ENCODE measurements around the gene PGAM1. TPM values are rescaled to one million over a fixed set of nuclear protein-coding genes. Genes with fewer than 3 reads are reported as not detected.
A peak's percentile ranks its signal among the peaks of the same experiment; 100 is the strongest.
"Not testable (repeated sequence)": the region's sequence is repeated elsewhere in the genome, so short reads cannot be mapped to it uniquely, and the experiment has no call there.

Gene PGAM1
- total RNA-seq, 3 donors from 2014 or later = 1,128 to 1,173 (median 1,167) TPM

DNA sequence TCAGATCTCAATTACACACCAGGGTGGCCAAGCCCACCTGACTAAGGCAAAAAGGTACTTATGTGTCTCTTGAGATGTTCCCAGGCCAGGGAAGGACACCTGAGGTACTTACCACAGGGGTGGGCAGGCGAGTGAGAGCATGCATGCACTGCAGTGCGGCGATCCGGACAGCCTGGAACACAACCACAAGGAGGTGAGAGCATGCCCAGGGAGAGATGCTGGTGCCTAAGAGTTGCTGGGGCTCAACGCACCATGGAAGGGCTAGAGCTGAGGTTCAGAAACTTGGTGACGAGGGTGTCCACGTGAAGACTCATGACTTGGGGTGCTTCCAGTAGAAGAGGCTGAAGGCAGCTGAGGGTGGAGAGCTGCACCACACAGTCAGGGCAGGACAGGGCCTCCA lies 33.1 kb downstream of the PGAM1 start:
- no peak for ATAC-seq
- Mint-ChIP-seq H3K9me3 (no peaks in the 10 kb centered on the region), H3K36me3 (ENCODE audit: insufficient read depth) (peaks cover 42% of the 10 kb centered on the region), H3K27me3 (ENCODE audit: low read depth) (no peaks in the 10 kb centered on the region), H3K4me1 (ENCODE audit: low read depth) (peaks cover 17% of the 10 kb centered on the region), H3K4me3 (no peak overlapping the region)
- no peak for DNase-seq

DNA sequence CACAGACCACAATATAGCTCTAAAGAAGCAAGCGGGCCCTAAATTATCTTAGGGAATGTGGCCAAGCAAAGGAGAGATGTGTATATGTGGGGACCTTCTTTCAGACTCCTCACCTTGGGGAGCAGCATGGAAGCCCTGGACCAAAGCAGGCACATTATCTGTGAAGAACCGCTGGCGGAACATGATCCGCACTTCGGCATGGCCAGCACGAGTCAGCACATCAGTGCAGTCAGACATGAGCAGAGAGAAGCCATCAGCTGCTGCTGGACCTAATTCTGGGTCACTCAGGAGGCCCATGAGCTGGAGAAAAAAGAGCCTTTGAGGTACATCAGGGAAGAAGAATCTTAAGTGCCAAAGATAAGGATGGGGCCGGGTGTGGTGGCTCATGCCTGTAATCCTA lies 33.9 kb downstream of the PGAM1 start:
- Mint-ChIP-seq H3K4me3 (no peak overlapping the region), H3K27me3 (ENCODE audit: low read depth) (no peaks in the 10 kb centered on the region), H3K9me3 (no peaks in the 10 kb centered on the region), H3K4me1 (ENCODE audit: low read depth) (peaks cover 9% of the 10 kb centered on the region), H3K36me3 (ENCODE audit: insufficient read depth) (peaks cover 40% of the 10 kb centered on the region)
- ATAC-seq (no peak), DNase-seq (no peak)

DNA sequence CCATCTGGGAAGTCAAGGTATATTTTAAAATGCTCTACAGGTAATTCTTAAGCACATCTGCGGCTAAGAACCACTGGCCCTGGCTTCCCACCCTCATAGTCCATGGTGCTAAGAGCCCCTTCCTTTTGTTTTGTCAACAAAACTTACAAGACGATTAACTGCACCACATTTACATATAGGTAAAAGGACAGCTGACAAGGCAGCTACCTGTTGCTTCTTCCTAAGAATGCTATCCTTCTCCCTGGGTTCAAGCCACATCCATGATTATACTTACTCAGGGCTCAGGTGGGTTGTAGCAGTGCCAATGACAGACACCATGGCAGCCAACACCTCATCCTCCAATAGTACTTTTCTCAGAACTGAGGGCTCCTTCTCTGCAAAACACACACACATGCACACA lies 36.3 kb downstream of the PGAM1 start:
- no peaks in the 10 kb centered on the region for H3K27me3 Mint-ChIP-seq (ENCODE audit: low read depth)
- no peak overlapping the region for H3K4me3 Mint-ChIP-seq
- H3K36me3 Mint-ChIP-seq (ENCODE audit: insufficient read depth) = peaks cover 41% of the 10 kb centered on the region
- DNase-seq (no peak), ATAC-seq (no peak)
- H3K9me3 Mint-ChIP-seq = no peaks in the 10 kb centered on the region
- H3K4me1 Mint-ChIP-seq (ENCODE audit: low read depth) = peaks cover 2% of the 10 kb centered on the region

DNA sequence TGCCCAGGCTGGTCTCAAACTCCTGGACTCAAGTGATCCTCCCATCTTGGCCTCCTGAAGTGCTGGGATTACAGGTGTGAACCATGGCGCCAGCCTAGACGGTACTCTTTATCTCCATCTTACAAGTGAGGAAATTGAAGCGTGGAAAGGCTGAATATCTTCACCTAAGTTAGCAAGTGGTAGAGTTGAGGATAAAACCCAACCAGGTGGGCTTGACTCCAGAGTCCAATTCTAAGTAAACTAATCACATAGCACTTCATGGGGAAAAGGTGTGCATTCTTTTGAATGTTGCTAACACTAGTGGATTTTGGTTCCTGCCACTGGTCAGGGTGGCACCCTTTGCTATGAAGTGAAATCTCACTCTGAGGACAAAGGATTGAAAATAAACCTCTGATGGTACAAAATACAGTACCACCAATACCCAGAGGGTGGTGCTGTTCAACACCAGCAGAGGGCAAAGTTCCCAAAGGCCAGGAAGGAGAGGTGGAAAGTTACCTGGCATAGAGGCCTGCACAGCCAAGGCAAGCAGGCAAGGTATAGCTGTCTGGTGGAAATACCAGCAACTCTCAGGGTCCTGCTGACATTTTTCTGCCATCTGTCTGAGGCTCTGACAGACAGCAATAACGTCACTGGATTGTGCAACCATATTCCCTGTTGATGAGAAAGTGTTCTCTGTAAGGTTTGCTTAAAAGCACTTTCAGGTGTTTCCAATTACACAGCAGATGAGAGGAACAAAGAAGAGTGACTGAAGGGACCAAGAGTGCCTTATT lies 37.6 kb downstream of the PGAM1 start:
- ATAC-seq (peak; percentile 55 to 69), DNase-seq (peak; percentile 21)
- Mint-ChIP-seq H3K27me3 (ENCODE audit: low read depth) (no peaks in the 10 kb centered on the region), H3K36me3 (ENCODE audit: insufficient read depth) (peaks cover 36% of the 10 kb centered on the region), H3K9me3 (no peaks in the 10 kb centered on the region), H3K4me1 (ENCODE audit: low read depth) (peaks cover 2% of the 10 kb centered on the region), H3K4me3 (no peak overlapping the region)

DNA sequence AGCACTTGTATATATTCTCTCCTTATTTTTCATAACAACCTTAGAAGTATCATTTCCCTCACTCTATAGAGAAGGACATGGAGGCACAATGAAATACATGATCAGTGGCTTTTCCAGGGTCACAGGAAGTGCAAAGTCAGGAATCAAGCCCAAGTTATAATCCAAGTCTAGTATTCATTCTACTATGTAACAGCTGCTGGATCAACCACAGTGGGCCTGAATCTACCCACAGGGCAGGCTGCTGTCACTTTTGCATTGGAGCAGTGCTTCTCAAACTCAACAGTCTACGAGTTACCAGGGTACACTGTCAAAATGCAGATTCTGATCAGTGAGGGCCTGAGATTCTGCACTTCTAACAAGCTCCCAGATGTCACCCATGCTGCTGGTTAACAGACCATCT lies 38.2 kb downstream of the PGAM1 start:
- H3K27me3 Mint-ChIP-seq (ENCODE audit: low read depth) = no peaks in the 10 kb centered on the region
- DNase-seq (no peak), ATAC-seq (no peak)
- H3K36me3 Mint-ChIP-seq (ENCODE audit: insufficient read depth) = peaks cover 33% of the 10 kb centered on the region
- H3K4me3 Mint-ChIP-seq = no peak overlapping the region
- H3K9me3 Mint-ChIP-seq = no peaks in the 10 kb centered on the region
- H3K4me1 Mint-ChIP-seq (ENCODE audit: low read depth) = peaks cover 2% of the 10 kb centered on the region

DNA sequence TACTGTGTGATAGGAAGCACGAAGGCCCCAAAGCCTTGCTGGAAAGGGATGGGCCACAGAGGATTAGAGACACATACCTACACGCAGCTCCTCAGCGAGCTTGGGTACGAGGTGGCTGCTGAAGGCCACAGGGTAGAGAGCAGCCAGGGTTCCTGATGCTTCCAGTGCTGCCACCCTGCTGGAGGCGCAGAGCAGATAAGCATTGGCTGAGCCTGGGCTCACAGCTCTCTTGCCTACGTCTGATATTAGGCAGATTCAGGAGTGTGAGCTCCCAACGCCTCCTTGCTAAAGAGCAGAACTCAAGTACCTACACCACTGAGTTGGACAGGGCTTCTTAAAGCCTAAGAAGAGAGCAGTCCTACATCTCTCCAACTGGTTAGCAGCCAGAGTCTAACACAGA lies 40.0 kb downstream of the PGAM1 start:
- H3K4me3 Mint-ChIP-seq = no peak overlapping the region
- no peaks in the 10 kb centered on the region for H3K27me3 Mint-ChIP-seq (ENCODE audit: low read depth)
- H3K36me3 Mint-ChIP-seq (ENCODE audit: insufficient read depth) = peaks cover 34% of the 10 kb centered on the region
- peaks cover 2% of the 10 kb centered on the region for H3K4me1 Mint-ChIP-seq (ENCODE audit: low read depth)
- ATAC-seq = no peak
- DNase-seq = no peak
- no peaks in the 10 kb centered on the region for H3K9me3 Mint-ChIP-seq

DNA sequence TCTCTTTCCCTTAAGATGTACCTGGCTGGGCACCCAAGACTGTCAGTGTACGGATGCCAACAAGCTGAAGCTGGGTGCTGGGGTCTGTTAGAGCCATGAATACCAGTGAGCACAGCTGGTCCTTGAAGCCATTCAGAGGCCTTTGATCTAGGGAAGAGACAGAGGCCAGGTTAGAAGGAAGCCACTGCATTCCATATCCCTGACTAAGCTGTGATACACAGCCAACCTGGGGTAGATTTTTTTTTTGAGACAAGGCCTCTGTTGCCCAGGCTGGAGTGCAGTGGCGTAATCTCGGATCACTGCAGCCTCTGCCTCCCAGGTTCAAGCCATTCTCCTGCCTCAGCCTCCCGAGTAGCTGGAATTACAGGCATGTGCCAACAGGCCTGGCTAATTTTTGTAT lies 40.8 kb downstream of the PGAM1 start:
- H3K4me1 Mint-ChIP-seq (ENCODE audit: low read depth) = peaks cover 2% of the 10 kb centered on the region
- no peak for ATAC-seq
- H3K36me3 Mint-ChIP-seq (ENCODE audit: insufficient read depth) = peaks cover 33% of the 10 kb centered on the region

DNA sequence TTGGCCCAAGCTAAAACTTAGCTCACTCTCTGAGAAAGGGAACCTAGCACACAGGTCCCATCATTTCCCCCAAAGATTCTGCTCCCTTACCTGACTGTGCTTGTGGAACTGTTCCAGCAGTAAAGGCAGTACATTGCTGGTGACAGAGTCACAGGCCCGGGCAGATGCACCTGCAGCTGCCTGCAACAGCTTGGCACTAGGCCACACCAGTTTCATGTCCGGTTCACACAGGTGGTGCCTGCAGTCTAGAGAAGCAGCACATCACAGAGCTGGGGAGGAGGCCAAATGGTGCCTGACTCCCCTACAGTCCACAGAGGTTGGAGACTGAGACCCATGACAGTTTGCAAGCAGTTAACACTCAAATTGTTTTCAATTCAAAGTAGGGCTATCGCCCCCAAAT lies 42.2 kb downstream of the PGAM1 start:
- peaks cover 2% of the 10 kb centered on the region for H3K4me1 Mint-ChIP-seq (ENCODE audit: low read depth)
- no peak for ATAC-seq
- H3K9me3 Mint-ChIP-seq = no peaks in the 10 kb centered on the region
- DNase-seq = no peak
- H3K27me3 Mint-ChIP-seq (ENCODE audit: low read depth) = no peaks in the 10 kb centered on the region
- H3K4me3 Mint-ChIP-seq = no peak overlapping the region
- H3K36me3 Mint-ChIP-seq (ENCODE audit: insufficient read depth) = peaks cover 30% of the 10 kb centered on the region

More for the DNA sequence above, 40.8 kb downstream of the PGAM1 start:
- Mint-ChIP-seq H3K27me3 (ENCODE audit: low read depth) (no peaks in the 10 kb centered on the region), H3K4me3 (no peak overlapping the region), H3K9me3 (no peaks in the 10 kb centered on the region)
- no peak for DNase-seq

DNA sequence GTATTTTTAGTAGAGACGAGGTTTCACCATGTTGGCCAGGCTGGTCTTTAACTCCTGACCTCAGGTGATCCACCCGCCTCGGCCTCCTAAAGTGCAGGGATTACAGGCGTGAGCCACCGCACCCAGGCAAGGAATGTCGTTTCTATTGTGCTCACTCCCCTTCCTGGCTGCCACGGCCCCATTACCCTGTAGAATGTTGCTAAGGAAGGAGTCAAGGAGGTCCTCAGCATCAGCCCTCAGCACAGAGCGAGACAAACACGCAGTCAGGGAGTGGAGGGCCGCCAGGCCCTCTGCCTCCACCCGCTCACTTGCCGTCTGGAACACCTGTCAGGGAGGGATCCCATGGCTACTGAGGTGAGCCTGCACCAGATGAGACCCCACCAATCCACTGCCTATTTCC lies 42.8 kb downstream of the PGAM1 start:
- not testable (repeated sequence) for H3K9me3 Mint-ChIP-seq; DNase-seq; H3K27me3 Mint-ChIP-seq (ENCODE audit: low read depth); ATAC-seq; H3K4me3 Mint-ChIP-seq; H3K4me1 Mint-ChIP-seq (ENCODE audit: low read depth)
- peaks cover 32% of the 10 kb centered on the region for H3K36me3 Mint-ChIP-seq (ENCODE audit: insufficient read depth)

DNA sequence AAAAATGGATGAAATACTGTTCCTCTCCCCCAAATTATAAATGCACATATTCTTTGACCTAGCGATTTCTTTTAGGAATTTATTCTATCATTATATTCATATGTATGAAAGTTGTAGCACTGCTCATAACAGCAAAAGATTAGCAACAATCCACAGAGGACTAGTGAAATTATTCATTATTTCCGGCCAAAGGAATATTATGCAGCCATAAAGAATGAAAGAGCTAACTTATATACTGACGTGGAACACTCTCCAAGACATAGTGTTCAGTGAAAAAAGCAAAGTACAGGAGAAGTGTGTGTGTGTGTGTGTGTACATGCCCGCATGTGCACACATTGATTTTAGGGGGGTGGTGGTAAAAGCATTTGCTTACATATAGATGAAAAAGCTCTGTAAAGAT lies 48.9 kb downstream of the PGAM1 start:
- Mint-ChIP-seq H3K27me3 (ENCODE audit: low read depth) (no peaks in the 10 kb centered on the region), H3K4me1 (ENCODE audit: low read depth) (no peaks in the 10 kb centered on the region), H3K4me3 (no peak overlapping the region), H3K36me3 (ENCODE audit: insufficient read depth) (peaks cover 51% of the 10 kb centered on the region), H3K9me3 (peaks cover 4% of the 10 kb centered on the region)
- no peak for ATAC-seq
- no peak for DNase-seq

DNA sequence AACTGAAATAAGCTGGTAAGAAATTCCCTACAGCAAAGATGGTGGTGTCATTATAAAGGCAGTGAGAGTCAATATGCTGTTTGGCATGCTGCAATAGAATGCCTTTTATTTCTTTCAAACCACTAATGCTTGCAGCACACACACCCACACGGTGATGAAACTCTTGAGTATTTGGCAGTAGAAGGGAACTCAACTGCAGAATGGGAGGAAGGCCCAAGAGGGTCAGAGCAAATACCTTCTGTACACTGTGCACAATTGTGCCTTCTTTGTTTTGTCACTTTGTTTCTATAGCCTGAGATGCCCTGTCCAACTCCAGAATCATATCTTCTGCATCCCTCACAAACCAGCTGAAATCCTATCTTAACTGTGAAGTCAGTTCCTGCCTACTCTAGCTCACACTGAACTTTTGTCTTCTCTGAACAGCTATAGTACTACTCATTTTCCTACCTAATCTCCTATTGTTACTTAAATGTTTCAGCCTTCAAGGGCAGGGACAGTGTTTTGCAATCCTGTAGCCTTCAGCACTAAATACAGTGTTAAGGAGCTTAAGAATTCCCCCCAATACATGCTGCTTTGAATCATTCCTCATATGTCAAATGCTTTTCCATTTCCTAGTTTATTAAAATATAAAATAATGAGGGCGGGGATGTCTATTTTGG lies 50.1 kb downstream of the PGAM1 start:
- ATAC-seq (no peak), DNase-seq (no peak)
- peaks cover 4% of the 10 kb centered on the region for H3K9me3 Mint-ChIP-seq
- no peak overlapping the region for H3K4me3 Mint-ChIP-seq
- H3K4me1 Mint-ChIP-seq (ENCODE audit: low read depth) = no peaks in the 10 kb centered on the region
- H3K27me3 Mint-ChIP-seq (ENCODE audit: low read depth) = no peaks in the 10 kb centered on the region
- peaks cover 54% of the 10 kb centered on the region for H3K36me3 Mint-ChIP-seq (ENCODE audit: insufficient read depth)

DNA sequence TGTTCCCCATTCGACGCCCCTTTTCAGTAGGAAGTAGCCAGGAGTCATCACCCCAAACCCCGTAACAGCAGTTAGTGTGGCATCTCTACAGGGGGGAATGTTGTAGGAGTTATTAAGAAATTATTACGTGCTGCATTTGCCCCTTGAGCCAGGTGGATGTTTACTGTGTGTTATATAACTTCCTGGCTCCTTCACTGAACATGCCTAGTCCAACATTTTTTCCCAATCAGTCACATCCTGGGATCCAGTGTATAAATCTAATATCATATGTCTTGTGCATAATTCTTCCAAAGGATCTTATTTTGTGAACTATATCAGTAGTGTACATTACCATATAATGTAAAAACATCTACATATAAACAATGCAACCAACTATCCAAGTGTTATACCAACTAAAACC lies 53.4 kb downstream of the PGAM1 start:
- H3K36me3 Mint-ChIP-seq (ENCODE audit: insufficient read depth) = peaks cover 51% of the 10 kb centered on the region
- DNase-seq; H3K4me1 Mint-ChIP-seq (ENCODE audit: low read depth); H3K9me3 Mint-ChIP-seq; ATAC-seq; H3K4me3 Mint-ChIP-seq; H3K27me3 Mint-ChIP-seq (ENCODE audit: low read depth): not testable (repeated sequence)

DNA sequence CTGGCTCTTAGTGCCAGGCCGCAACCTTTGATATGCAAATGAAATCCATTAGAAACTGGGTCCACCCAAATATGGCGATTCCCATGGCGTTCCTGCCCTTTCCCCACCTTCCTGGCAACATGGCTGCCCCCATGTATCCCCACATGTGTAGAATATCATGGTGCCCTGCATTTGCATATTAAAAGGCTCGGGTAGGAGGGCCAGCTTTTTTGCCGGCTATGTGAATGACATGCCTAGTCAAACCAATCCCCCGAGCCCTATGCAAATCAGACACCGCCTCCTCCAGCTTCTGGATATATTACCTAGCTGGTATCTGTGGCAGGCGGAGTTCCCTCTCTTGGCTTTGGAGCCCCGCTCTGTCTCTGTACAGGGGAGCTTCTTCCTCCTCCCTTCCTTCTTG lies 53.9 kb downstream of the PGAM1 start:
- Mint-ChIP-seq H3K9me3 (peaks cover 3% of the 10 kb centered on the region), H3K4me3 (no peak overlapping the region), H3K36me3 (ENCODE audit: insufficient read depth) (peaks cover 47% of the 10 kb centered on the region), H3K27me3 (ENCODE audit: low read depth) (no peaks in the 10 kb centered on the region), H3K4me1 (ENCODE audit: low read depth) (peaks cover 2% of the 10 kb centered on the region)
- DNase-seq (no peak), ATAC-seq (no peak)

DNA sequence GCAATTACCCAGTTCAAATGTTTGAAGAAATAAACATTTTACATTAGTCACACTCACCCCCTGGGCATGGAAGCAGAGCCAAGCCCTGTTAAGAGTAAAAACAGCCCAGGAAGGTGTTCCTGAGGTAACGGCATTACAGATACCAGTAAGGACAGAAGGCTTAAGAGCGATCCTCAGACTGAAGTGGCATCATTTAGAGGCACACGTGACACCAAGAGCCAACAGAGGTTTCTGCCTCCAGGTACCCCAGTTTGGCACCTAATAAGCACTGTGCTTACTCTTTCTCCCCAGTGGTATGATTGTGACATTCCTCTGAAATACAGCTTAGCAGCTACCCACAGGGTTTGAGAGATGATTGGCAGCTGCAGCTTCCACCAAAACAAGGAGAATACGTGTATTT lies 55.1 kb downstream of the PGAM1 start:
- H3K4me3 Mint-ChIP-seq = no peak overlapping the region
- H3K27me3 Mint-ChIP-seq (ENCODE audit: low read depth) = no peaks in the 10 kb centered on the region
- no peaks in the 10 kb centered on the region for H3K9me3 Mint-ChIP-seq
- ATAC-seq (no peak), DNase-seq (no peak)
- peaks cover 40% of the 10 kb centered on the region for H3K36me3 Mint-ChIP-seq (ENCODE audit: insufficient read depth)
- H3K4me1 Mint-ChIP-seq (ENCODE audit: low read depth) = peaks cover 3% of the 10 kb centered on the region

DNA sequence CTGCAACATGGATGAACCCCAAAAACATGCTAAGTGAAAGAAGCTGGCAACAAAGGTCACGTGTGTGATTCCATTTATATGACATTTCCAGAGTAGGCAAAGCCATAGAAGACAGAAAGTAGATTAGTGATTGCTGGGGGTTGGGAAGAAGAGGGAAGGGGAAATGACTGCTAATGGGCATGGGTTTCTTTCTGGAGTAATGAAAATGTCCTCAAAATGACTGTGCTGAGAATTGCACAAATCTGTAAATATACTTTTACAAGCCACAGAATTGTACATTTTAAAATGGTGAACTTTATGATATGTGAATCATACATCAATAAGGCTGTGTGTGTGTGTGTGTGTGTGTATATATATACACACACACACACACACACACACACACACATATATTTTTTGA lies 56.4 kb downstream of the PGAM1 start:
- no peaks in the 10 kb centered on the region for H3K9me3 Mint-ChIP-seq
- no peak overlapping the region for H3K4me3 Mint-ChIP-seq
- H3K36me3 Mint-ChIP-seq (ENCODE audit: insufficient read depth) = peaks cover 29% of the 10 kb centered on the region
- peaks cover 6% of the 10 kb centered on the region for H3K4me1 Mint-ChIP-seq (ENCODE audit: low read depth)
- H3K27me3 Mint-ChIP-seq (ENCODE audit: low read depth) = no peaks in the 10 kb centered on the region
- no peak for ATAC-seq
- no peak for DNase-seq
